Astrocyte of the cerebellum (primary cell): ENCODE results near the gene ARMC9.

Source experiments
- DNase-seq: peaks from one replicate; pipeline ENCODE4 v3.0.0-alpha.2; 2011; ENCODE audit warnings: low read depth
- H3K4me3 ChIP-seq: 2 replicates; pipeline ENCODE4 v1.5.1; 2011; ENCODE audit warnings: mild to moderate bottlenecking, low read depth, low read length, moderate library complexity
- CTCF ChIP-seq: IDR thresholded peaks from 2 replicates; pipeline ENCODE4 v1.5.1; 2012; ENCODE audit warnings: low read length, low read depth, moderate library complexity, mild to moderate bottlenecking; ENCODE audit errors: missing control alignments
- in situ Hi-C: cut with HindIII; loops from 2 replicates; pipeline ENCODE4 v1.10.0; 2017; ENCODE audit warnings: low sequenced_read_pairs

ARMC9 gene

DNA sequence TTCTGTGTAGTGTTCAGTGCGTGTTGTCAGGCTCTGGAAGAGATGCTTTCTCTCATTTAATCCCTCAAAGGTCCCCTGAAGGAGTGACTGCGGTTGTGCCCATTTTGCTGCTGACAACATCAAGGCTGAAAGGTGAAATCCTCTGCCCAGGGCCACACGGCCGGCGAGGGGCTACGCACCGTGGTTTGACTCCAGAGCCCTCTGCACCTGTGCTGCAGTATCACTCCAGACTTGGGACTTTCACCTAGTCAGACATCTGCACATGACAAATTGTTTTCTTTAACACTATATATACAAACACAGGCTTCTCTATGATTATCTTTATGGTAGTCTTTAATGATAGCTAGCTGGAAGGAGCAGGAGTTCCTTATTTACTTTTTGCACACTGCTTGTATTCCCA is 90.2 kb downstream of the ARMC9 start:
- DNase-seq: no peak
- no peak for TF ChIP-seq CTCF
- in situ Hi-C loops: no loop called here
- H3K4me3 ChIP-seq: no peak overlapping the region

DNA sequence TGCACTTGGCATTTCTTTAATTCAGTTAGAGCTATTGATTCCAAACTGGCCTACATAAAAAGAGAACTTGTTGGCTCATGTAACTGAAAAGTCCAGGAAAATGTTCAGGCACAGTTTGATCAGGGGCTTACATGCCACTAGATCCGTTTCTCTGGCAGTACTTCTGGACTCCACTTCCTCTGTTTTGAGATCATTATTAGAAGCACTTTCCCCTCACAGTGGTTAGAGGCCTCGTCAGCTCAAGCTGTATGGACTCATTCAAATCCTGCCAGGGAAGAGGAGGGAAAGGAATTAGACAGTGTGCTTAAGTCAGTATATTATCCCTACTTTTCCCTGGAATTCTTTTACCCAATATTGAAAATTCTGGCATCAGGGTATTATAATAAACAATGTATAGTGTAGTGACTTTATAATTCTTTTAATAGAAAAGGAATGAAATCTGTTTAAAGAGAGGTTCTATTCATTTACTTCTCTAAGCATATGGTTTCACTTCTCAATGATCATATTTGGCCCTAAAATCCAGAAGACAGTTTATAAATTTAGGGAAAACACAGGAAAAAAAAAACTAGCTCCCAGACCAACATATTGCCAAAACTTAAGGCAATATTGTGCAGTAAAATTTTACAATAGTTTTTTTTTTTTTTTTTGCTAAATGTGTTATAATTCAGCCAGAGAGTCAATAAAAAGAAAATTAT is 92.0 kb downstream of the ARMC9 start:
- H3K4me3 ChIP-seq: no peak overlapping the region
- TF ChIP-seq CTCF: no peak
- no peak for DNase-seq
- in situ Hi-C loops: no loop called here

- DNase-seq: no peak
- H3K4me3 ChIP-seq: no peak overlapping the region
- in situ Hi-C loops: no loop called here
- no peak for TF ChIP-seq CTCF
Measured at GRCh38 chr2:231292472-231293134, 94.2 kb downstream of the ARMC9 start.

- DNase-seq: no peak
- H3K4me3 ChIP-seq: no peak overlapping the region
- in situ Hi-C loops: no loop called here
- no peak for TF ChIP-seq CTCF
Measured at GRCh38 chr2:231293163-231293562, 94.7 kb downstream of the ARMC9 start.

- in situ Hi-C loops: no loop called here
- no peak overlapping the region for H3K4me3 ChIP-seq
- TF ChIP-seq CTCF: no peak
- no peak for DNase-seq
Measured at GRCh38 chr2:231294116-231294515, 95.7 kb downstream of the ARMC9 start.

GRCh38 chr2:231294571-231295362 is 96.3 kb downstream of the ARMC9 start:
- in situ Hi-C loops: no loop called here
- no peak for TF ChIP-seq CTCF
- DNase-seq: no peak
- H3K4me3 ChIP-seq: no peak overlapping the region
